ENCODE data around the gene TCEA3.
"Not testable (repeated sequence)": the region's sequence is repeated elsewhere in the genome, so short reads cannot be mapped to it uniquely, and the experiment has no call there.

GRCh38 chr1:23374079-23374735, 50.3 kb downstream of the TCEA3 start:
- TF ChIP-seq CTCF (IDR thresholded peaks at IDR 0.05; ENCODE audit: insufficient read depth, low read length); POLR2AphosphoS5 (IDR thresholded peaks at IDR 0.05; ENCODE audit: low read depth): not testable (repeated sequence)

All from HL-60 (cell line).